ENCODE measurements around the gene NUDT3.
"Not testable (repeated sequence)": the region's sequence is repeated elsewhere in the genome, so short reads cannot be mapped to it uniquely, and the experiment has no call there.

The NUDT3 gene

GRCh38 chr6:34246563-34247391 lies 145.7 kb downstream of the NUDT3 start:
- peak; percentile 57 for DNase-seq (ENCODE audit: low read depth)

GRCh38 chr6:34246249-34246562 lies 146.3 kb downstream of the NUDT3 start:
- TF ChIP-seq, protein P1, sequence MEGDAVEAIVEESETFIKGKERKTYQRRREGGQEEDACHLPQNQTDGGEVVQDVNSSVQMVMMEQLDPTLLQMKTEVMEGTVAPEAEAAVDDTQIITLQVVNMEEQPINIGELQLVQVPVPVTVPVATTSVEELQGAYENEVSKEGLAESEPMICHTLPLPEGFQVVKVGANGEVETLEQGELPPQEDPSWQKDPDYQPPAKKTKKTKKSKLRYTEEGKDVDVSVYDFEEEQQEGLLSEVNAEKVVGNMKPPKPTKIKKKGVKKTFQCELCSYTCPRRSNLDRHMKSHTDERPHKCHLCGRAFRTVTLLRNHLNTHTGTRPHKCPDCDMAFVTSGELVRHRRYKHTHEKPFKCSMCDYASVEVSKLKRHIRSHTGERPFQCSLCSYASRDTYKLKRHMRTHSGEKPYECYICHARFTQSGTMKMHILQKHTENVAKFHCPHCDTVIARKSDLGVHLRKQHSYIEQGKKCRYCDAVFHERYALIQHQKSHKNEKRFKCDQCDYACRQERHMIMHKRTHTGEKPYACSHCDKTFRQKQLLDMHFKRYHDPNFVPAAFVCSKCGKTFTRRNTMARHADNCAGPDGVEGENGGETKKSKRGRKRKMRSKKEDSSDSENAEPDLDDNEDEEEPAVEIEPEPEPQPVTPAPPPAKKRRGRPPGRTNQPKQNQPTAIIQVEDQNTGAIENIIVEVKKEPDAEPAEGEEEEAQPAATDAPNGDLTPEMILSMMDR (conservative IDR thresholded peaks at IDR 0.05; ENCODE audit: control insufficient read depth, insufficient read depth, low read depth, low read length): no peak
- no peak for DNase-seq (ENCODE audit: low read depth)
- no peak overlapping the region for H3K4me3 ChIP-seq (ENCODE audit: control insufficient read depth, low read depth, low read length)

More at GRCh38 chr6:34246563-34247391, 145.7 kb downstream of the NUDT3 start:
- H3K4me3 ChIP-seq (ENCODE audit: control insufficient read depth, low read depth, low read length): no peak overlapping the region
- TF ChIP-seq, protein P1 (conservative IDR thresholded peaks at IDR 0.05; ENCODE audit: control insufficient read depth, insufficient read depth, low read depth, low read length): peak; percentile 41

GRCh38 chr6:34245761-34246140 lies 146.7 kb downstream of the NUDT3 start:
- not testable (repeated sequence) for H3K4me3 ChIP-seq (ENCODE audit: control insufficient read depth, low read depth, low read length); DNase-seq (ENCODE audit: low read depth)

DNA sequence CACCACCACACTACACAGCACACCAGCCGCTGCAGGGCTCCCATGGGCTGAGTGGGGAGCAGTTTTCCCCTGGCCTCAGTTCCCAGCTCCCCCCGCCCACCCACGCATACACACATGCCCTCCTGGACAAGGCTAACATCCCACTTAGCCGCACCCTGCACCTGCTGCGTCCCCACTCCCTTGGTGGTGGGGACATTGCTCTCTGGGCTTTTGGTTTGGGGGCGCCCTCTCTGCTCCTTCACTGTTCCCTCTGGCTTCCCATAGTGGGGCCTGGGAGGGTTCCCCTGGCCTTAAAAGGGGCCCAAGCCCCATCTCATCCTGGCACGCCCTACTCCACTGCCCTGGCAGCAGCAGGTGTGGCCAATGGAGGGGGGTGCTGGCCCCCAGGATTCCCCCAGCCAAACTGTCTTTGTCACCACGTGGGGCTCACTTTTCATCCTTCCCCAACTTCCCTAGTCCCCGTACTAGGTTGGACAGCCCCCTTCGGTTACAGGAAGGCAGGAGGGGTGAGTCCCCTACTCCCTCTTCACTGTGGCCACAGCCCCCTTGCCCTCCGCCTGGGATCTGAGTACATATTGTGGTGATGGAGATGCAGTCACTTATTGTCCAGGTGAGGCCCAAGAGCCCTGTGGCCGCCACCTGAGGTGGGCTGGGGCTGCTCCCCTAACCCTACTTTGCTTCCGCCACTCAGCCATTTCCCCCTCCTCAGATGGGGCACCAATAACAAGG lies 147.3 kb downstream of the NUDT3 start:
- H3K4me3 ChIP-seq (ENCODE audit: control insufficient read depth, low read depth, low read length); DNase-seq (ENCODE audit: low read depth): not testable (repeated sequence)

- peak; percentile 97 for DNase-seq (ENCODE audit: low read depth)
- TF ChIP-seq, protein P1 (conservative IDR thresholded peaks at IDR 0.05; ENCODE audit: control insufficient read depth, insufficient read depth, low read depth, low read length): peak; percentile 35
- peak overlapping the region; percentile 4 for H3K4me3 ChIP-seq (ENCODE audit: control insufficient read depth, low read depth, low read length)
Measured at GRCh38 chr6:34243901-34244884, 148.3 kb downstream of the NUDT3 start.

DNA sequence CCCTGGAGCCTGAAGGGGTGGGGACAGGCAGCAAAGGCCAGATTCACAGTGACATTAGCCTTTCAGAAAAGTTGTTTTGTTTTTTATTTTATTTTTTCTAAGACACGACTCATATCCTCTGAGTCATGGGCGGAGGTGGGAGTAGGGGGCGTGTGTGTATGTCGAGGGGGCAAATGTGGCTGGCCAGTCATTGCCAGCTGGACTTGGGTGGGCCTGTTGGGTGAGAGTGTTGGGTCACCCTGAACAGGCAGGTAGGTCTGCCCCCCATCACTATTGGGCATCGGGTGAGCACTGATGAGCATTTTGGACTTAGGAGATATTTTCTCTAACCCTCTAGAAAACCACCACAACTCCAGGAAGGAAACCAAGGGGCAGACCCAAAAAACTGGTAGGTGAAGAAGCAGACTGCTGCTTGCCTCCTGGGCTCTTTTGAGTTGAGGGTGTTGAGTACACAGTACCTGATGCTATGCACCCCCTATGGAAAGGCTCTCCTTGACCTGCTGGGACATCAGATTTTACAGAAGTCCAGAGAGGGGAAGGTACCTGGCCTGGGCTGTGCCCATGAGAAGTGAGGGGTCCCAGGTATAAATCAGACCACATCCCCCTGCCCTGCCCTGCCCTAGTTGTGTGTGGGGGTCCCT lies 149.2 kb downstream of the NUDT3 start:
- H3K4me3 ChIP-seq (ENCODE audit: control insufficient read depth, low read depth, low read length): no peak overlapping the region
- TF ChIP-seq, protein P1 (conservative IDR thresholded peaks at IDR 0.05; ENCODE audit: control insufficient read depth, insufficient read depth, low read depth, low read length): no peak
- peak; percentile 76 for DNase-seq (ENCODE audit: low read depth)
